Measurements from ENCODE around the gene ZNF304.

GRCh38 chr19:57317503-57317902 is 33.6 kb upstream of the ZNF304 start:
- TF ChIP-seq, protein P1, sequence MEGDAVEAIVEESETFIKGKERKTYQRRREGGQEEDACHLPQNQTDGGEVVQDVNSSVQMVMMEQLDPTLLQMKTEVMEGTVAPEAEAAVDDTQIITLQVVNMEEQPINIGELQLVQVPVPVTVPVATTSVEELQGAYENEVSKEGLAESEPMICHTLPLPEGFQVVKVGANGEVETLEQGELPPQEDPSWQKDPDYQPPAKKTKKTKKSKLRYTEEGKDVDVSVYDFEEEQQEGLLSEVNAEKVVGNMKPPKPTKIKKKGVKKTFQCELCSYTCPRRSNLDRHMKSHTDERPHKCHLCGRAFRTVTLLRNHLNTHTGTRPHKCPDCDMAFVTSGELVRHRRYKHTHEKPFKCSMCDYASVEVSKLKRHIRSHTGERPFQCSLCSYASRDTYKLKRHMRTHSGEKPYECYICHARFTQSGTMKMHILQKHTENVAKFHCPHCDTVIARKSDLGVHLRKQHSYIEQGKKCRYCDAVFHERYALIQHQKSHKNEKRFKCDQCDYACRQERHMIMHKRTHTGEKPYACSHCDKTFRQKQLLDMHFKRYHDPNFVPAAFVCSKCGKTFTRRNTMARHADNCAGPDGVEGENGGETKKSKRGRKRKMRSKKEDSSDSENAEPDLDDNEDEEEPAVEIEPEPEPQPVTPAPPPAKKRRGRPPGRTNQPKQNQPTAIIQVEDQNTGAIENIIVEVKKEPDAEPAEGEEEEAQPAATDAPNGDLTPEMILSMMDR (IDR thresholded peaks at IDR 0.05): no peak
- TF ChIP-seq POLR2AphosphoS5 (IDR thresholded peaks at IDR 0.05) (no peak), POLR2A (IDR thresholded peaks at IDR 0.05) (no peak), EP300 (IDR thresholded peaks at IDR 0.05; ENCODE audit: low read depth) (no peak)

All from transverse colon (tissue), 4 donors.